Measurements from ENCODE around the gene DCAF12L2.

DNA sequence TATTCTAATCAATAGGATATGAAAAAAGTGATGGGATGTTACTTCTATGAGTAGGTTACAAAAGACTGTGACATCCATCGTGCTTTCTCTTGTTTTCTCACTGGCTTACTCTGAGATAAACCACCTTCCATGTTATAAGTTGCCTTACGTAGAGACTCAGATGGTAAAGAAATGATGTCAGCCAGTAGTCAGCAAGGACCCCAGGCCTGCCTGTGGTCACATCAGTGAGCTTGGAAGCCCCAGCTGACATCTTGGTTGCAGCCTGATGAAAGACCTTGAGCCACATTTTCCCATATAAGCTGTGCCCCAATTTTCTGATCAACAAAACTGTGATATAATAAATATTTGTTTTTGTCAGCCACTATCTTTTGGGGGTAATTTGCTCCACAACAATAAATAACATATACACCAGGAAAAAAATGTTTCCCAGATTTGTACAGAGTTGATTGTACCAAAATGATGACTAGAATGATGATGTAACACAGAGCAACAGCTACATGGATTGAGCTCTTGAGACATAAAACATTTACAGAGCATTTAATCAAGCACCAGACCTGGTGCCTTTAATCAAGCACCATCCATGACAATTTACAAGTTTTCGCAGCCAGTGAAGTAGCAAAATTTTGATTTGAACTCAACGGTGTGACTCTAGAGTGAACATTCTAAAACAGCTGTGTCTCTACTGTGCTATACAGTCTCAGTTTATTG lies 11.2 kb upstream of the DCAF12L2 start:
- no peak for TF ChIP-seq EZH2 (IDR thresholded peaks at IDR 0.05)
- no peak for TF ChIP-seq POLR2AphosphoS5 (IDR thresholded peaks at IDR 0.05; ENCODE audit: borderline replicate concordance, low read depth, low read length)

Data from SK-N-MC (cell line).